Fibroblast of lung (primary cell): Measurements from ENCODE around the gene PLEKHG1.

Experiments used
- EZH2 ChIP-seq: IDR thresholded peaks from 2 replicates; pipeline ENCODE4 v1.5.1; 2012; ENCODE audit warnings: low read length, control low read depth, mild to moderate bottlenecking; ENCODE audit errors: missing control alignments
- TF ChIP-seq, protein P1 (sequence below), 2 donors: IDR thresholded peaks in 1 of 2; conservative IDR thresholded peaks in 1 of 2; 1 replicate in 1 of 2; 2 replicates in 1 of 2; pipeline ENCODE4 v1.5.1; 2011 to 2012; ENCODE audit warnings: low read length in 2 of 2, control low read depth in 1 of 2, inconsistent platforms in 1 of 2, low read depth in 1 of 2, mild to moderate bottlenecking in 1 of 2

DNA sequence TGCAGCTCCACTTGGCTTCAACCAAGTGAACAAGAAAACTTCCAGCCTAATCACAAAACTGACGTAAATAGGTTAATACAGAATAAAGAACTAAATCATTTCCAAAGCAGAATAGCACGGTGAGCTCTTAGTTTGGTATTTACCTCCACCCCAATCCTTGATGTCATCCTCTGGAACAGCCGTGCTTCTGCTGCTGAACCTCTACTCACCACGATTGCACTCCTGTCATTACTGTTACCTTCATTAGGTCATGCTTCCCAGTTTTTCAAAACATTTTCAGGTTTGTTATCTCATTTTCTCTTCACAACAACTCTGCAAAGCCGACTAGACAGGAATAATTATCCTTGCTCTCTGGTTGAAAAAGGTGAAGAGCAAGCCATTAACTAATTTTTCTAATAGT lies 15.6 kb upstream of the PLEKHG1 start:
- TF ChIP-seq, protein P1, sequence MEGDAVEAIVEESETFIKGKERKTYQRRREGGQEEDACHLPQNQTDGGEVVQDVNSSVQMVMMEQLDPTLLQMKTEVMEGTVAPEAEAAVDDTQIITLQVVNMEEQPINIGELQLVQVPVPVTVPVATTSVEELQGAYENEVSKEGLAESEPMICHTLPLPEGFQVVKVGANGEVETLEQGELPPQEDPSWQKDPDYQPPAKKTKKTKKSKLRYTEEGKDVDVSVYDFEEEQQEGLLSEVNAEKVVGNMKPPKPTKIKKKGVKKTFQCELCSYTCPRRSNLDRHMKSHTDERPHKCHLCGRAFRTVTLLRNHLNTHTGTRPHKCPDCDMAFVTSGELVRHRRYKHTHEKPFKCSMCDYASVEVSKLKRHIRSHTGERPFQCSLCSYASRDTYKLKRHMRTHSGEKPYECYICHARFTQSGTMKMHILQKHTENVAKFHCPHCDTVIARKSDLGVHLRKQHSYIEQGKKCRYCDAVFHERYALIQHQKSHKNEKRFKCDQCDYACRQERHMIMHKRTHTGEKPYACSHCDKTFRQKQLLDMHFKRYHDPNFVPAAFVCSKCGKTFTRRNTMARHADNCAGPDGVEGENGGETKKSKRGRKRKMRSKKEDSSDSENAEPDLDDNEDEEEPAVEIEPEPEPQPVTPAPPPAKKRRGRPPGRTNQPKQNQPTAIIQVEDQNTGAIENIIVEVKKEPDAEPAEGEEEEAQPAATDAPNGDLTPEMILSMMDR (conservative IDR thresholded peaks at IDR 0.05 in 1 of 2, IDR thresholded peaks at IDR 0.05 in 1 of 2; ENCODE audit: low read depth in 1 of 2, low read length in 2 of 2) = no peak
- TF ChIP-seq EZH2 = no peak
